Activated T-helper 17 cell treated with anti-CD3 and anti-CD28 coated beads, Interleukin-2, amount 50 U/mL, for 72 hours (primary cell): Measurements from ENCODE around the gene EBP. TPM values are rescaled to one million over a fixed set of nuclear protein-coding genes. Genes with fewer than 3 reads are reported as not detected.

Source experiments
- ATAC-seq: fragments of 150-1000 bp; cut with Tn5 transposase; replicated peaks from 2 replicates; pipeline ENCODE4 v1.10.0; 2021; ENCODE audit warnings: mild to moderate bottlenecking, moderate library complexity
- H3K27ac Mint-ChIP-seq: one replicate; pipeline ENCODE4 v1.8.0; 2022; ENCODE audit warnings: mixed read lengths
- H3K27me3 Mint-ChIP-seq: one replicate; pipeline ENCODE4 v1.8.0; 2022; ENCODE audit warnings: mixed read lengths
- H3K36me3 Mint-ChIP-seq: one replicate; pipeline ENCODE4 v1.8.0; 2022; ENCODE audit warnings: low read depth, mild to moderate bottlenecking, mixed read lengths
- H3K4me1 Mint-ChIP-seq: one replicate; pipeline ENCODE4 v1.8.0; 2022; ENCODE audit warnings: mixed read lengths
- H3K4me3 Mint-ChIP-seq: one replicate; pipeline ENCODE4 v1.8.0; 2022; ENCODE audit warnings: mild to moderate bottlenecking, mixed read lengths
- H3K9me3 Mint-ChIP-seq: one replicate; pipeline ENCODE4 v1.8.0; 2022; ENCODE audit warnings: mixed read lengths
- total RNA-seq, 2 donors: library from RNA; stranded (reverse); gene quantifications; one replicate each; pipeline ENCODE4 v1.2.3, GENCODE V29; 2022

EBP gene
- total RNA-seq, 2 donors from 2014 or later = 104 to 213 TPM

DNA sequence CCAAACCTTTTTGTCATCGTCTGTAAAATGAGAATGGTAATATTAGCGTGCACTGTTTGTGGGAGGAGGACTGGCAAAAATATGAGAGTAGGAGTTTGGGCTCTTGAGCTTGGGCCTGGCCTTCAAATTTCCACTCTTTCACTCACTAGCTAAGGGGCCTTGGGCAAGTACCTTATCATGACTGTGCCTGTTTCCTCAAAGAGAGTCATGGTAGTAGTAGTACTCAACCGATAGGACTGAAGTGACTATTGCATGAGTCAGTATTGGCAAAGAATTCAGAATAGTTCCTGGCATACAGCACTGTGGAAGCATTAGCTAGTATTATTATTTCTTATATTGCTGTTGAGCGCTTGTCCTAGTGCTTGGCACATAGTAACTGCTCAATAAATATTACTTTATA is 36.7 kb downstream of the EBP start:
- Mint-ChIP-seq H3K27ac (peak overlapping the region; percentile 82), H3K4me1 (no peaks in the 10 kb centered on the region), H3K36me3 (peaks cover 61% of the 10 kb centered on the region), H3K4me3 (no peak overlapping the region), H3K27me3 (no peaks in the 10 kb centered on the region), H3K9me3 (no peaks in the 10 kb centered on the region)
- ATAC-seq = peak; percentile 100

DNA sequence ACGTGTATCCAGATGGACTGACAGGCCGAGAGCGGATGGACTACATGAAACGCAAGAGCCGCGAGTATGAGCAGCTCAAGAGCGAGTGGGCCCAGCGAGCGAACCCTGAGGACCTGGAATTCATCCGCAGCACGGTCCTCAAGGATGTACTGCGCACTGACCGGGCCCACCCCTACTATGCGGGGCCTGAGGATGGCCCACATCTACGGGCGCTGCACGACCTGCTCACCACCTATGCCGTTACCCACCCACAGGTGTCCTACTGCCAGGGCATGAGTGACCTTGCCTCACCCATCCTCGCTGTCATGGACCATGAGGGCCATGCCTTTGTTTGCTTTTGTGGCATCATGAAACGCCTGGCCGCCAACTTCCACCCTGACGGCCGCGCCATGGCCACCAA is 38.0 kb downstream of the EBP start:
- Mint-ChIP-seq H3K27ac (no peak overlapping the region), H3K27me3 (no peaks in the 10 kb centered on the region), H3K36me3 (peaks cover 56% of the 10 kb centered on the region), H3K9me3 (no peaks in the 10 kb centered on the region), H3K4me3 (no peak overlapping the region), H3K4me1 (no peaks in the 10 kb centered on the region)
- ATAC-seq = no peak

DNA sequence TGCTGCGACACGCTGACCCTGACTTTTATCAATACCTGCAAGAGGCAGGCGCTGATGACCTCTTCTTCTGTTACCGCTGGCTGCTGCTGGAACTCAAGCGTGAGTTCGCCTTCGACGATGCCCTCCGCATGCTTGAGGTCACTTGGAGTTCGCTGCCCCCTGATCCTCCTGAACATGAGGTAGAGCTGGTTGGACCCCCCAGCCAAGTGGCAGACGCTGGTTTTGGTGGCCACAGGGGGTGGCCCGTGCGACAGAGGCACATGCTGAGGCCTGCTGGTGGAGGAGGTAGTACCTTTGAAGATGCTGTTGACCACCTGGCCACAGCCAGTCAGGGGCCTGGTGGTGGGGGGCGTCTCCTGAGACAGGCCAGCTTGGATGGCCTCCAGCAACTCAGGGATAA is 38.4 kb downstream of the EBP start:
- no peaks in the 10 kb centered on the region for H3K9me3 Mint-ChIP-seq
- H3K27me3 Mint-ChIP-seq = no peaks in the 10 kb centered on the region
- no peak for ATAC-seq
- H3K36me3 Mint-ChIP-seq = peaks cover 51% of the 10 kb centered on the region
- no peak overlapping the region for H3K4me3 Mint-ChIP-seq
- H3K27ac Mint-ChIP-seq = no peak overlapping the region
- H3K4me1 Mint-ChIP-seq = no peaks in the 10 kb centered on the region

DNA sequence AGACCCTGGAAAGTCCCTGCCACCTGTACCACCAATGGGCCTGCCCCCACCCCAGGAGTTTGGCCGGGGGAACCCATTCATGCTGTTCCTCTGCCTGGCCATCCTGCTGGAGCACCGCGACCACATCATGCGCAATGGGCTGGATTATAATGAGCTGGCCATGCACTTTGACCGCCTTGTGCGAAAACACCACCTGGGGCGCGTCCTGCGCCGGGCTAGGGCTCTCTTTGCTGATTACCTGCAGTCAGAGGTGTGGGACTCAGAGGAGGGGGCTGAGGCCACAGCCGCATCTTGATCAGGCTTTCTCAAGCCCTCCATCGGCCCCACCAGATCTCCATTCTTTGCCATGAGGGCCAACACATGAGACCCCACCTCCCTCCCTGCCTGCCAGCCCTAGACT is 39.1 kb downstream of the EBP start:
- no peak overlapping the region for H3K4me3 Mint-ChIP-seq
- ATAC-seq = no peak
- no peak overlapping the region for H3K27ac Mint-ChIP-seq

DNA sequence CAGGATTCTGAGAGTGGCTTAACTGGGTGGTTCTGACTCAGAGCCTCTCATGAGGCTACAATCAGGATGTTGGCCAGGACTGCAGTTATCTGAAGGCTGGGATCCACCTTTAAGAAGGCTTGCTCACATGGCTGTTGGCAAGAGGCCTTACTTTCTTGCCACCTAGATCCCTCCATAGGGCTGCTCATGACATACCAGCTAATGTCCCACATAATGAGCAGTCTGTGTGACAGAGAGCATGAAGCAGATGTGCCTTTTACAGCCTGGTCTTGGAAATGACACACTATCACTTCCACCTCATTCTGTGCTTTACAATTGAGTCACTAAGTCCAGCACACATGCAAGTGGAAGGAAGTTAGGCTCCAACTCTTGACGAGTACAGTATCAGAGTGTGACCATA is 48.4 kb downstream of the EBP start:
- peaks cover 5% of the 10 kb centered on the region for H3K4me1 Mint-ChIP-seq
- ATAC-seq = peak; percentile 75
- H3K27ac Mint-ChIP-seq = no peak overlapping the region
- H3K27me3 Mint-ChIP-seq = no peaks in the 10 kb centered on the region
- peaks cover 13% of the 10 kb centered on the region for H3K36me3 Mint-ChIP-seq
- H3K9me3 Mint-ChIP-seq = no peaks in the 10 kb centered on the region
- no peak overlapping the region for H3K4me3 Mint-ChIP-seq

More for the DNA sequence above, 39.1 kb downstream of the EBP start:
- H3K9me3 Mint-ChIP-seq = no peaks in the 10 kb centered on the region
- peaks cover 45% of the 10 kb centered on the region for H3K36me3 Mint-ChIP-seq
- no peaks in the 10 kb centered on the region for H3K4me1 Mint-ChIP-seq
- no peaks in the 10 kb centered on the region for H3K27me3 Mint-ChIP-seq

DNA sequence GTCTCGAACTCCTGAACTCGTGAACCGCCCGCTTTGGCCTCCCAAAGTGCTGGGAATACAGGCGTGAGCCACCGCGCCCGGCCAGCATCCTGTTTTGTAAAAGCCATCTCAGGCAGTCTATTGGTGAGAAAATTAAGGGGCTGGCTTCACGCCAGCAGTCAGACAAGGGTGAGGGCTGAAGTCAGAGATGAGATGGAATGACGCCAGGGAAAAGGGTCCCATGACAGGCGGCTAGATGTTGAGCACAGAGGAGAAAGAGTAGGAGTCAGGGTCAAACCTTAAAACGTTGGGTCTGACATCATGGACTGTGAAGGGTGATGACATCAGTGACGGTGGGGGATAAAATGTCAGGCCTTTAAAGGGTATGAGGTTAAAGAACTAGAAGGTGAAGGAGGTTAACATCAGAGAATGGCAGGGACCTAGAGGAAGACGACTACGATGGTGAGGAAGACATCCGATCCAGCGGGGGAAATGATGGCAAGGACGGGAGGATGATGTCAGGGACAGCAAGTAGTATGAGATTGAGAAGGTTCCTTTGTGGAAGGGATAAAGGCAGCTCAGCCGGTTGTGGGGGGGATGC is 52.2 kb downstream of the EBP start:
- peak overlapping the region; percentile 99 for H3K27ac Mint-ChIP-seq
- H3K27me3 Mint-ChIP-seq = no peaks in the 10 kb centered on the region
- H3K9me3 Mint-ChIP-seq = no peaks in the 10 kb centered on the region
- peak; percentile 8 for ATAC-seq
- peak overlapping the region; percentile 98 for H3K4me3 Mint-ChIP-seq
- H3K4me1 Mint-ChIP-seq = peaks cover 7% of the 10 kb centered on the region
- peaks cover 52% of the 10 kb centered on the region for H3K36me3 Mint-ChIP-seq

DNA sequence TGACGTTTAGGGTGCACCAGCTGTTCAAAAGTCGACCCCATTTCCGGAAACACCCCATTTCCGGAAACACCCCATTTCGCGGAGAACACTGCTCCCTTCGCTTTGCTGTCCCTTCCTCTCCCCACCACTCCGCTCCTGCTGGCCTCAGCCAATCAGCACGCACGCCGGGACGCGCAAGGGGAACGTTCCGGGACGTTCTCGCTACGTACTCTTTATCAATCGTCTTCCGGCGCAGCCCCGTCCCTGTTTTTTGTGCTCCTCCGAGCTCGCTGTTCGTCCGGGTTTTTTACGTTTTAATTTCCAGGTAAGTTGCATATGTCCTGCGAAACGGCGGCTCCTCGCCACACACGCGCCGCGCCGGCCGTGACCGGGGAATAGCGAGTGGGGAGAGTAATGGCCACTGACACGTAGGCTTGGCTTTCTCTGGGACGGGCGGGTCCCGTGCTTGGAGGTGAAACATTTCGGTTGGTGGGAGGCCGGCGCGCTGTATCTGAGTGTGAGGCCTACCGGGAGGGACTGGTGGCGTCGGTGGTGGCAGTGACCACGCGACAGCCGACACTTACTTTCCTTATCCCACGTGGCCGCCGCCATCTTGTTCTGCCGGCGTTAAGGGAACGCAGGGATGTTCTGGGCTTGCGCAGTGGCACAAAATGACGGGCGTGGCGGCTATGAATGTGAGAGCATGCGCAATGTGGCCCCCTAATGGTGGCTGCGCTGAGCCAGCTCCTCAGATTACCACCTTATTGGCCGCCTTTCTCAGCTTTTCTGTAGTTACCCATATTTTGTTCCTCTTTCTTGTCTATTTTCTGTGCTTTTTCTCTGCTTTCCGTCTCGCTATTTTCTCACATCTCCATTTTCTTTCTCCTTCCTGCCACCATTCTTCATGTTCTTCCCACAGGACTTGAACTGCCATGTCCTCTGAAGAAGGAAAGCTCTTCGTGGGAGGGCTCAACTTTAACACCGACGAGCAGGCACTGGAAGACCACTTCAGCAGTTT is 53.0 kb downstream of the EBP start, which contains the start of gene RBM3:
Gene RBM3, plus strand, starts transcription at position 215 of the 997 bp plus-strand sequence. Its CDS starts 697 bp downstream, at position 912.
- Mint-ChIP-seq H3K36me3 (peaks cover 59% of the 10 kb centered on the region), H3K9me3 (no peaks in the 10 kb centered on the region), H3K4me3 (peak within 1 kb of the TSS; percentile 98), H3K4me1 (peaks cover 11% of the 10 kb centered on the region), H3K27ac (peak within 1 kb of the TSS; percentile 99), H3K27me3 (no peaks in the 10 kb centered on the region)
- ATAC-seq = peak; percentile 91

DNA sequence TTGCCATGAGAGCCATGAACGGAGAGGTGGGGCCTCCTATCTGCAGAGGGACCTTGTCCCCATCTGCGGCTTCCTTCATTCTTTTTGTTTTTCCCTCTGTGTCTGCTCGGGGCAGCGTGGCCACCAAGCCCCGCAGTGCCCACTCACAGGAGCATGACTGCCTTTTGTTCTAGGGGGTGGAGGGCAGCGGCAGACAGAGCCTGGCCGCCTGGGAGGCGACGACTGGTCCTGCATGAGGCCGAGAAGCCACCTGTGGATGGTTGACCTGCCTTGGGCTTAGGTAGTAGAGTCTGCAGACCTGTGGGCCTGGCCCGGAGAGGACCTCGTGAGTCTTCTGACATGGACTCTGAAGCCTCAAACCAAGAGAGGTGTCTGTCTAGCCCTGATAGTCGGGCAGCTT is 54.0 kb downstream of the EBP start:
- H3K9me3 Mint-ChIP-seq = no peaks in the 10 kb centered on the region
- ATAC-seq = no peak
- peak overlapping the region; percentile 98 for H3K4me3 Mint-ChIP-seq
- H3K4me1 Mint-ChIP-seq = peaks cover 15% of the 10 kb centered on the region
- H3K27me3 Mint-ChIP-seq = no peaks in the 10 kb centered on the region
- H3K36me3 Mint-ChIP-seq = peaks cover 64% of the 10 kb centered on the region
- H3K27ac Mint-ChIP-seq = peak overlapping the region; percentile 99

DNA sequence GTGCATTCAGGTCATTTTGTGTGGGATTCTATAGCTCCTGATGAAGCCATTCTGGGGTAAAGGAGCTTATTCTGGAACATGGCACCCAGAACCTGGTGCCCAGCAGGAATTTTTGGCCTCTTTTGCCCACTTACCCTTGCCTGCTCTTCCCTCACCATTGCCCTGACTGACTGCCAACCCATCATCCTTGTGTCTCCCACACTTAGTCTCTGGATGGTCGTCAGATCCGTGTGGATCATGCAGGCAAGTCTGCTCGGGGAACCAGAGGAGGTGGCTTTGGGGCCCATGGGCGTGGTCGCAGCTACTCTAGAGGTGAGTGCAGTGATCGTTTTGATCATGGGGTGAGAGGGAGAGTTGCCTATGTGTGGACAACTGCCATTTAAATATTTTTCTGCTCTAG is 54.5 kb downstream of the EBP start:
- Mint-ChIP-seq H3K9me3 (no peaks in the 10 kb centered on the region), H3K4me1 (peaks cover 15% of the 10 kb centered on the region), H3K27ac (peak overlapping the region; percentile 99), H3K27me3 (no peaks in the 10 kb centered on the region), H3K36me3 (peaks cover 64% of the 10 kb centered on the region), H3K4me3 (peak overlapping the region; percentile 98)
- ATAC-seq = no peak

Other genes with a start within 250 kb of the EBP start
- gene SSX3, start 165.1 kb upstream of the EBP start, total RNA-seq = not detected
- gene SSX4, start 138.3 kb upstream of the EBP start, total RNA-seq = not detected
- gene SSX4B, start 109.8 kb upstream of the EBP start, total RNA-seq = not detected
- gene SLC38A5, start 51.5 kb upstream of the EBP start, total RNA-seq = 100 to 1,000 TPM; 130 to 170 TPM
- gene FTSJ1, start 45.6 kb upstream of the EBP start, total RNA-seq = 10 to 100 TPM; 59.8 to 93.5 TPM
- gene PORCN, start 12.8 kb upstream of the EBP start, total RNA-seq = 1 to 10 TPM; 8.9 to 9.4 TPM
- gene TBC1D25, start 17.9 kb downstream of the EBP start, total RNA-seq = 10 to 100 TPM; 19.4 to 25.4 TPM
- gene RBM3, start 52.7 kb downstream of the EBP start, total RNA-seq = 100 to 1,000 TPM; 176 to 335 TPM
- 10 to 100 TPM; 45.6 to 74.0 TPM for gene WDR13, start 75.7 kb downstream of the EBP start, total RNA-seq
- gene WAS, start 162.0 kb downstream of the EBP start, total RNA-seq = 100 to 1,000 TPM in 1 of 2 donors, 10 to 100 TPM in 1; 96.8 to 102 TPM
- 10 to 100 TPM; 24.2 to 30.5 TPM for gene SUV39H1, start 174.9 kb downstream of the EBP start, total RNA-seq
- not detected for gene GLOD5, start 239.9 kb downstream of the EBP start, total RNA-seq